H9 (cell line): ENCODE results near the gene PTGR1. TPM values are rescaled to one million over a fixed set of nuclear protein-coding genes. Genes with fewer than 3 reads are reported as not detected.

Experiments
- DNase-seq: peaks from one replicate; pipeline ENCODE4 v3.0.0-alpha.2; 2017
- H2AFZ ChIP-seq: one replicate; pipeline ENCODE4 v1.6.1; 2013; ENCODE audit warnings: mild to moderate bottlenecking, low read length, control low read depth, moderate library complexity
- H2AK5ac ChIP-seq: 2 replicates; pipeline ENCODE4 v1.6.1; 2013; ENCODE audit warnings: low read length, control low read depth, mixed read lengths; ENCODE audit not compliant: insufficient read length
- H2BK120ac ChIP-seq: one replicate; pipeline ENCODE4 v1.6.1; 2013; ENCODE audit warnings: low read depth, mild to moderate bottlenecking, low read length, control low read depth, inconsistent platforms; ENCODE audit not compliant: poor library complexity, severe bottlenecking
- H2BK12ac ChIP-seq: 2 replicates; pipeline ENCODE4 v1.6.1; 2013; ENCODE audit warnings: low read length, control low read depth, mixed read lengths, low read depth; ENCODE audit not compliant: insufficient read length
- H2BK15ac ChIP-seq: 2 replicates; pipeline ENCODE4 v1.6.1; 2013; ENCODE audit warnings: low read depth, low read length, control low read depth
- H2BK20ac ChIP-seq: one replicate; pipeline ENCODE4 v1.6.1; 2013; ENCODE audit warnings: low read depth, mild to moderate bottlenecking, low read length, control low read depth, inconsistent platforms; ENCODE audit not compliant: poor library complexity, severe bottlenecking
- H2BK5ac ChIP-seq: 2 replicates; pipeline ENCODE4 v1.6.1; 2013; ENCODE audit warnings: low read length, control low read depth, mixed read lengths; ENCODE audit not compliant: insufficient read length
- H3K14ac ChIP-seq: 2 replicates; pipeline ENCODE4 v1.6.1; 2013; ENCODE audit warnings: low read length, control low read depth; ENCODE audit not compliant: insufficient read depth
- H3K18ac ChIP-seq: 2 replicates; pipeline ENCODE4 v1.6.1; 2013; ENCODE audit warnings: low read depth, mild to moderate bottlenecking, mixed read lengths, low read length, control low read depth; ENCODE audit not compliant: insufficient read length
- H3K23ac ChIP-seq: 2 replicates; pipeline ENCODE4 v1.6.1; 2013; ENCODE audit warnings: low read length, control low read depth, mixed read lengths, low read depth; ENCODE audit not compliant: insufficient read length
- H3K23me2 ChIP-seq: 2 replicates; pipeline ENCODE4 v1.6.1; 2013; ENCODE audit warnings: low read depth, mild to moderate bottlenecking, mixed read lengths, low read length, control low read depth; ENCODE audit not compliant: insufficient read length, poor library complexity, severe bottlenecking
- H3K27ac ChIP-seq: 2 replicates; pipeline ENCODE4 v1.5.1; 2013; ENCODE audit warnings: low read length, control low read depth, mixed read lengths, low read depth; ENCODE audit not compliant: insufficient read length
- H3K27me3 ChIP-seq: 2 replicates; pipeline ENCODE4 v1.6.1; 2013; ENCODE audit warnings: low read length, control low read depth, inconsistent platforms; ENCODE audit not compliant: insufficient read depth
- H3K4ac ChIP-seq: 2 replicates; pipeline ENCODE4 v1.6.1; 2013; ENCODE audit warnings: low read depth, mild to moderate bottlenecking, control low read depth, inconsistent platforms, low read length, moderate library complexity
- H3K4me1 ChIP-seq: 2 replicates; pipeline ENCODE4 v1.6.1; 2013; ENCODE audit warnings: low read length, control low read depth, inconsistent platforms; ENCODE audit not compliant: insufficient read depth
- H3K4me2 ChIP-seq: 2 replicates; pipeline ENCODE4 v1.6.1; 2013; ENCODE audit warnings: low read length, control low read depth, mixed read lengths; ENCODE audit not compliant: insufficient read length, insufficient read depth
- H3K56ac ChIP-seq: 2 replicates; pipeline ENCODE4 v1.6.1; 2013; ENCODE audit warnings: low read depth, mild to moderate bottlenecking, mixed read lengths, low read length, control low read depth; ENCODE audit not compliant: insufficient read length
- H3K79me1 ChIP-seq: 2 replicates; pipeline ENCODE4 v1.6.1; 2013; ENCODE audit warnings: low read depth, mild to moderate bottlenecking, moderate library complexity, low read length, control low read depth, inconsistent platforms; ENCODE audit not compliant: insufficient read depth, poor library complexity, severe bottlenecking
- H3K79me2 ChIP-seq: 2 replicates; pipeline ENCODE4 v1.6.1; 2013; ENCODE audit warnings: low read length, control low read depth, inconsistent platforms; ENCODE audit not compliant: insufficient read depth
- H3K9ac ChIP-seq: 2 replicates; pipeline ENCODE4 v1.6.1; 2013; ENCODE audit warnings: low read length, control low read depth, mixed read lengths; ENCODE audit not compliant: insufficient read length; ENCODE audit errors: extremely low read depth
- H3K9me3 ChIP-seq: one replicate; pipeline ENCODE4 v1.6.1; 2013; ENCODE audit warnings: low read depth, low read length, inconsistent platforms; ENCODE audit not compliant: control insufficient read depth
- H3T11ph ChIP-seq: one replicate; pipeline ENCODE4 v1.6.1; 2013; ENCODE audit warnings: mild to moderate bottlenecking, low read length, control low read depth, inconsistent platforms
- H4K20me1 ChIP-seq: one replicate; pipeline ENCODE4 v1.6.1; 2013; ENCODE audit not compliant: control insufficient read depth, insufficient read length, insufficient read depth
- H4K5ac ChIP-seq: 2 replicates; pipeline ENCODE4 v1.6.1; 2013; ENCODE audit warnings: low read depth, mild to moderate bottlenecking, mixed read lengths, low read length, control low read depth; ENCODE audit not compliant: insufficient read length
- H4K8ac ChIP-seq: replicated peaks from 2 replicates; pipeline ENCODE4 v1.6.1; 2013; ENCODE audit warnings: low read length, control low read depth, mixed read lengths, low read depth; ENCODE audit not compliant: insufficient read length
- H4K91ac ChIP-seq: 2 replicates; pipeline ENCODE4 v1.6.1; 2013; ENCODE audit warnings: low read depth, mild to moderate bottlenecking, moderate library complexity, mixed read lengths, low read length, control low read depth; ENCODE audit not compliant: insufficient read length
- H3K27ac Mint-ChIP-seq, 3 experiments: 2 replicates in 2 of 3; 3 replicates in 1 of 3; pipeline ENCODE4 v1.8.0; 2020 to 2021; ENCODE audit warnings: mixed read lengths in 3 of 3, mild to moderate bottlenecking in 1 of 3, moderate library complexity in 1 of 3
- H3K27me3 Mint-ChIP-seq: 2 replicates; pipeline ENCODE4 v1.8.0; 2021; ENCODE audit warnings: low read depth, mild to moderate bottlenecking, moderate library complexity, mixed read lengths
- H3K36me3 Mint-ChIP-seq, 3 experiments: 2 replicates in 2 of 3; 3 replicates in 1 of 3; pipeline ENCODE4 v1.8.0; 2020 to 2021; ENCODE audit warnings: low read depth in 3 of 3, mixed read lengths in 3 of 3; ENCODE audit not compliant: insufficient read depth in 1 of 3
- H3K4me1 Mint-ChIP-seq, 2 experiments: 2 replicates each; pipeline ENCODE4 v1.8.0; 2020; ENCODE audit warnings: mixed read lengths in 2 of 2
- H3K4me3 Mint-ChIP-seq, 2 experiments: 2 replicates in 1 of 2; 3 replicates in 1 of 2; pipeline ENCODE4 v1.8.0; 2020 to 2021; ENCODE audit warnings: mild to moderate bottlenecking in 2 of 2, mixed read lengths in 2 of 2, moderate library complexity in 1 of 2
- H3K9me3 Mint-ChIP-seq, 2 experiments: 2 replicates in 1 of 2; 3 replicates in 1 of 2; pipeline ENCODE4 v1.8.0; 2020; ENCODE audit warnings: mild to moderate bottlenecking in 2 of 2, mixed read lengths in 2 of 2, moderate library complexity in 1 of 2
- CTCF ChIP-seq: fragments of 200-600 bp; sonication (generic); conservative IDR thresholded peaks from 3 replicates; pipeline ENCODE4 v1.8.0; 2021; ENCODE audit warnings: antibody characterized with exemption, mild to moderate bottlenecking
- WGBS: extraction: QIAGEN DNeasy Blood & Tissue Kit; methylation state at CpG from one replicate; pipeline ENCODE4 v1.1.7; 2013; ENCODE audit warnings: missing lambda C conversion rate, low lambda C conversion rate, mixed read lengths; ENCODE audit not compliant: insufficient read length; ENCODE audit errors: extremely low coverage; 5-methylcytosine and 5-hydroxymethylcytosine counted together
- total RNA-seq: library from RNA; stranded (reverse); gene quantifications from 2 replicates; pipeline ENCODE4 v1.2.1, GENCODE V29; 2021

PTGR1 gene
- total RNA-seq, 1 experiment from 2014 or later: 45.2 TPM

- Histone ChIP-seq H4K20me1 (no peaks in the 10 kb centered on the region), H4K91ac (no peak overlapping the region), H3K56ac (no peak overlapping the region), H3K9ac (no peak overlapping the region), H2BK20ac (no peak overlapping the region), H4K8ac (no peak overlapping the region), H3K27me3 (no peaks in the 10 kb centered on the region), H4K5ac (no peak overlapping the region), H3K23ac (no peak overlapping the region), H2BK12ac (no peak overlapping the region), H2AFZ (no peak overlapping the region), H3K23me2 (no peaks in the 10 kb centered on the region), H3K79me1 (no peaks in the 10 kb centered on the region), H2BK15ac (no peak overlapping the region), H3K14ac (no peak overlapping the region), H3K79me2 (no peaks in the 10 kb centered on the region), H3T11ph (no peak overlapping the region), H2AK5ac (no peak overlapping the region), H2BK120ac (no peak overlapping the region), H3K4me2 (no peak overlapping the region), H3K4me1 (no peaks in the 10 kb centered on the region), H2BK5ac (no peak overlapping the region), H3K9me3 (peaks cover 4% of the 10 kb centered on the region), H3K18ac (no peak overlapping the region), H3K27ac (no peak overlapping the region), H3K4ac (no peak overlapping the region)
- Mint-ChIP-seq H3K4me1 (peaks cover 7 to 9% of the 10 kb centered on the region in 2 experiments), H3K4me3 (no peak overlapping the region), H3K27me3 (no peaks in the 10 kb centered on the region; the same call in 1 of the 2 replicates), H3K27ac (peak overlapping the region in 2 of 3 experiments; percentile 81 to 85; a peak in 3 of 7 replicates), H3K36me3 (peaks cover 13 to 21% (median 14%) of the 10 kb centered on the region in 3 experiments), H3K9me3 (peaks cover 13 to 16% of the 10 kb centered on the region in 2 experiments)
- no peak for TF ChIP-seq CTCF
- no CpG with 5 or more reads among the region's 2 CpGs for WGBS
- peak; percentile 57 for DNase-seq
Observed at GRCh38 chr9:111516061-111516465, 83.4 kb downstream of the PTGR1 start.
